OCI-LY1 (cell line): ENCODE results near the gene PRSS1.

Experiments used
- H2AFZ ChIP-seq: fragments of 200-600 bp; sonication (generic), shearing (Covaris generic); 2 replicates; pipeline ENCODE4 v1.6.0; 2014; ENCODE audit warnings: antibody characterized with exemption, mild to moderate bottlenecking, low read length
- H3F3A ChIP-seq: fragments of 200-600 bp; sonication (generic), shearing (Covaris generic); 2 replicates; pipeline ENCODE4 v1.6.0; 2014; ENCODE audit warnings: mild to moderate bottlenecking, antibody characterized with exemption, low read length, moderate library complexity; ENCODE audit not compliant: insufficient read depth
- H3K27ac ChIP-seq: fragments of 200-600 bp; sonication (generic); 2 replicates; pipeline ENCODE4 v1.5.1; 2014; ENCODE audit warnings: low read length, mixed run types, mild to moderate bottlenecking, low read depth; ENCODE audit not compliant: poor library complexity, severe bottlenecking
- H3K27me3 ChIP-seq: fragments of 200-600 bp; sonication (generic); 2 replicates; pipeline ENCODE4 v1.6.0; 2014; ENCODE audit warnings: antibody characterized with exemption, mild to moderate bottlenecking, low read length, moderate library complexity; ENCODE audit not compliant: insufficient read depth
- H3K36me3 ChIP-seq: fragments of 200-600 bp; sonication (generic); 2 replicates; pipeline ENCODE4 v1.6.1; 2014; ENCODE audit warnings: mild to moderate bottlenecking, antibody characterized with exemption, low read length, moderate library complexity, mixed read lengths; ENCODE audit not compliant: insufficient read depth
- H3K4me1 ChIP-seq: fragments of 200-600 bp; sonication (generic); 2 replicates; pipeline ENCODE4 v1.5.1; 2014; ENCODE audit warnings: mild to moderate bottlenecking, low read length, moderate library complexity; ENCODE audit not compliant: insufficient read depth, severe bottlenecking
- H3K4me2 ChIP-seq: fragments of 200-600 bp; sonication (generic), shearing (Covaris generic); 2 replicates; pipeline ENCODE4 v1.6.1; 2014; ENCODE audit warnings: low read length
- H3K4me3 ChIP-seq: fragments of 200-600 bp; sonication (generic); 2 replicates; pipeline ENCODE4 v1.5.1; 2014; ENCODE audit warnings: low read length, low read depth, mild to moderate bottlenecking, mixed read lengths; ENCODE audit not compliant: poor library complexity, severe bottlenecking
- H3K79me2 ChIP-seq: fragments of 200-600 bp; shearing (Covaris generic); 2 replicates; pipeline ENCODE4 v1.6.1; 2016; ENCODE audit warnings: mixed run types, low read length, mixed read lengths; ENCODE audit not compliant: insufficient read depth
- H3K9ac ChIP-seq: fragments of 200-600 bp; sonication (generic), shearing (Covaris generic); 2 replicates; pipeline ENCODE4 v1.6.1; 2014; ENCODE audit warnings: mild to moderate bottlenecking, low read length, mixed read lengths
- H3K9me2 ChIP-seq: fragments of 200-600 bp; sonication (generic), shearing (Covaris generic); 2 replicates; pipeline ENCODE4 v1.6.1; 2014; ENCODE audit warnings: low read depth, mild to moderate bottlenecking, low read length, mixed read lengths
- H3K9me3 ChIP-seq: fragments of 200-600 bp; shearing (Covaris generic); 2 replicates; pipeline ENCODE4 v1.6.1; 2014; ENCODE audit warnings: low read length, mixed read lengths
- H4K20me1 ChIP-seq: fragments of 200-600 bp; sonication (generic), shearing (Covaris generic); 2 replicates; pipeline ENCODE4 v1.6.0; 2016; ENCODE audit warnings: mild to moderate bottlenecking, low read length; ENCODE audit not compliant: insufficient read depth
- CTCF ChIP-seq: fragments of 200-600 bp; sonication (generic), shearing (Covaris generic); IDR thresholded peaks from 2 replicates; pipeline ENCODE4 v1.5.1; 2017; ENCODE audit warnings: mild to moderate bottlenecking, antibody characterized with exemption, low read length, moderate library complexity, mixed read lengths
- EZH2 ChIP-seq: fragments of 200-600 bp; sonication (generic), shearing (Covaris generic); IDR thresholded peaks from 2 replicates; pipeline ENCODE4 v1.8.0; 2017; ENCODE audit warnings: borderline replicate concordance, mixed run types, mild to moderate bottlenecking, antibody characterized with exemption, low read length, moderate library complexity, mixed read lengths

PRSS1 gene

GRCh38 chr7:142790056-142790455, 40.8 kb downstream of the PRSS1 start:
- no peaks in the 10 kb centered on the region for H4K20me1 ChIP-seq
- H3K4me1 ChIP-seq: peaks cover 57% of the 10 kb centered on the region
- no peak overlapping the region for H2AFZ ChIP-seq
- no peaks in the 10 kb centered on the region for H3F3A ChIP-seq
- no peak overlapping the region for H3K9ac ChIP-seq
- H3K27me3 ChIP-seq: no peaks in the 10 kb centered on the region
- no peak overlapping the region for H3K27ac ChIP-seq
- no peaks in the 10 kb centered on the region for H3K9me3 ChIP-seq
- H3K79me2 ChIP-seq: no peaks in the 10 kb centered on the region
- H3K4me2 ChIP-seq: no peak overlapping the region
- no peak overlapping the region for H3K4me3 ChIP-seq
- TF ChIP-seq EZH2 (no peak), CTCF (no peak)
- H3K9me2 ChIP-seq: no peaks in the 10 kb centered on the region
- no peaks in the 10 kb centered on the region for H3K36me3 ChIP-seq

- Histone ChIP-seq H3K4me2 (no peak overlapping the region), H2AFZ (no peak overlapping the region), H3K9ac (no peak overlapping the region), H3K27me3 (no peaks in the 10 kb centered on the region), H3F3A (no peaks in the 10 kb centered on the region), H4K20me1 (no peaks in the 10 kb centered on the region), H3K27ac (no peak overlapping the region), H3K4me1 (peaks cover 57% of the 10 kb centered on the region), H3K9me2 (no peaks in the 10 kb centered on the region), H3K79me2 (no peaks in the 10 kb centered on the region), H3K9me3 (no peaks in the 10 kb centered on the region), H3K4me3 (no peak overlapping the region), H3K36me3 (no peaks in the 10 kb centered on the region)
- TF ChIP-seq EZH2 (no peak), CTCF (no peak)
Observed at GRCh38 chr7:142790555-142790954, 41.3 kb downstream of the PRSS1 start.

- Histone ChIP-seq H3F3A (no peaks in the 10 kb centered on the region), H3K9ac (no peak overlapping the region), H3K36me3 (no peaks in the 10 kb centered on the region), H3K4me2 (no peak overlapping the region), H3K9me3 (no peaks in the 10 kb centered on the region), H3K27ac (no peak overlapping the region), H3K27me3 (no peaks in the 10 kb centered on the region), H3K4me1 (peaks cover 59% of the 10 kb centered on the region), H3K9me2 (no peaks in the 10 kb centered on the region), H2AFZ (no peak overlapping the region), H3K79me2 (no peaks in the 10 kb centered on the region), H3K4me3 (no peak overlapping the region), H4K20me1 (no peaks in the 10 kb centered on the region)
- TF ChIP-seq EZH2: no peak
- no peak for TF ChIP-seq CTCF
Observed at GRCh38 chr7:142791502-142791901, 42.2 kb downstream of the PRSS1 start.
